GM19467 (cell line): ENCODE results near the gene PRKCH.

Experiments used
- ATAC-seq: cut with Tn5 transposase; IDR thresholded peaks from one replicate; pipeline ENCODE4 v1.9.1; 2021; ENCODE audit warnings: mild to moderate bottlenecking, moderate library complexity; ENCODE audit not compliant: unreplicated experiment

The PRKCH gene

GRCh38 chr14:61418746-61419145 is 97.4 kb downstream of the PRKCH start:
- no peak for ATAC-seq

GRCh38 chr14:61419201-61419600 is 97.8 kb downstream of the PRKCH start:
- ATAC-seq = no peak

GRCh38 chr14:61420326-61420725 is 98.9 kb downstream of the PRKCH start:
- ATAC-seq = no peak

DNA sequence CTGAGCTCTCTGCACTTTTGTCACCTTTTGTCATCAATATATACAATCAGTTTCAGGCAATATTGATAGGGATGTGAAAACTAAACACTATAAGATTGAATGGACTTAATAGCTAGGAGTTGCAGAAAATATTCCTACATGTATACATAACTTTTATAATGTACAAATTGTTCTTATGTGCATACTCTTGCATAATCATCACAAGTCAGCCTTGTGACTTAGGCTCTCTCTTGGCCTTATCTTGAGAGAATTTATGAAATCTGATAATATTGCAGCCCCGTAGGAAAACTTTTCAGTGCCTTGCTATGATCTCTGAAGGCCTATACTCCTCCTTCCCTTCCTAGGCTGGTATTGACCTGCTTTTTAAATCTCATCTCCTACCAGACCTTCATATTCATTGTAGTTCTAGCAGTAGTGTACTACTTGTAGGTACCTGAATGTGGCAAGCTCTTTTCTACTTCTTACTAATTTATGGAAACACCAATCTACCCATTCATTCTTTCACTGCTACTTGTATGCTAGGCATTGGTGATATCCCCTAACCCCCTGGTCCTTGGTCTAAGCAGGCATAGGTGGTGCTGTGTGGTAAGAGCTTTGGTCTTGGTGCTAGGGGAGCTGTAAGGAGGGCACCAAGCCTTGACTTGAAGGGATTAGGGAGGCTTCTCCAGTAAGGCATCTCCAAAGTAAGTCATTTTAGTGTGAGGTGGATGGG is 100.0 kb downstream of the PRKCH start:
- no peak for ATAC-seq

DNA sequence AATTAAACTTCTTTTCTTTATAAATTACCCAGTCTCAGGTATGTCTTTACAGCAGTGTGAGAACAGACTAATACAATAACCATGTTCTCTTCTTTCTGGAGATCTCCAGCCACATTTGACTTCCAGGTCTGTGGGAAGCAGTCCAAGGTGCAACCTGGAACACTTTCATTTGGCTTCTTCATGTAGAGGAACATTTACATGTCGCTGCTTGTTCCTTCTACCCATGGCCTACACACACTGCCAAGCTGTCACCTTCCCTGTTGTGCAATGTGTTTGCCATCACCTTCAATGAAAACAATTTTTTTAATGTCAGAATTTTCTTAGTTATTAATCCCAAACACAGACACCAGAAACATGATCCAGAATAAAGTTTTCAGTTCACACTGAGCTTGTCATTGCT is 104.7 kb downstream of the PRKCH start:
- no peak for ATAC-seq

DNA sequence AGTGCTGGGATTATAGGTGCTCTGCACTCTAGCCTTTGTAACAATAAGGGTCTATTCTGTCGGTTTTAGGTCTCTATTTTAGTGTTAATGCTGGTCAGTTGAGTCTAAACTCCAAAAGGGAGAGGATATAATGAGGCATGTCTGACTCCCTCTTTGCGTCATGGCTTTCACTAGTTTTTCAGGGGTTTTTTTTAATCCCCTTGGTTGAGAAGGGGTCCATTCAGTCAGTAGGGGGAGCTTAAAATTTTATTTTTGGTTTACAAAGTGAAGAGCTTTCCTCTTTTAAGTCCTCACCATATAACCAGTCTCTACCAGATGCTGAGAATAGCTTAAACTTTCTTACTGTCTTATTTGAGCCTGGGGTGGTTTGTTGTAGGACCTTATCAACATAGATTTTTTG is 106.9 kb downstream of the PRKCH start:
- ATAC-seq = no peak

DNA sequence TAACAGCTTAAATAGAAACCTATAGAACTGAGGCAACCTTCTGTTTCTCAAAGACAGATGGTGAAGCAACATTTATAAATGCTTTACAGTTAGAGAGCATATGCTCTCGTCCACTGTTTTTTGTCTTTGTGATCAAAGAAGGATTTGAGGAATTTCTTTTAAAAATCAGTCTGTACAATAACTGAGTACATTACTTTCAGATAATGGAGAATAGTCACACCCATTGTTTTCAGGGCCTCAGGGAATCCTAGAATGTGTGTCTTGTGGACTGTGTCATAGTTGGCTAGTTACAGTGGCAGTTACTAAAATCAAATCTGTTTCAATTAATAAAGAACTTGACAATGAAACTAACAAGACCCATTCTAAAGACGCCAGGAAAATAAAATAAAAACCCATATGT is 107.9 kb downstream of the PRKCH start:
- no peak for ATAC-seq

GRCh38 chr14:61430066-61430757 is 108.8 kb downstream of the PRKCH start:
- no peak for ATAC-seq

DNA sequence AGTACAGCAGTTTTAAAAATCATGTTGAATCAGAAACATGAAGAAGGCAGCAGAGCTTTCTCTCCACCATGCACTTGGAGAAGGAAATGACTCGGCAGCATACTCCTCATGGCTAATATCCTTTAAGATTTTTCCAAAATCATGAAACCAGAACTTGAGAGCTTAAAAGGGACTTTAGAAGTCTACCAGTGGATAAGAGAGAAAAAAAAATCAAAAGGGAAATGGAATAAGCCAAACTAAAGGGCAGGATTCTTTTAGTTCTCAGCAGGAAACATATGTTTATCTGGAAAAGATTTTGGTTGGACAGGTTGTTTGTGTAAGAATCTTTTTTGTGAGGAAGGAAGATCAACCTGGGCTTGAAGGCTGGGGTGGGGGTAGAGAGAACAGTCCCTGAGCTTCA is 111.8 kb downstream of the PRKCH start:
- ATAC-seq = no peak

- ATAC-seq = no peak
These were observed 112.4 kb downstream of the PRKCH start for GRCh38 chr14:61433828-61434227.

GRCh38 chr14:61434311-61434710 is 112.9 kb downstream of the PRKCH start:
- ATAC-seq = no peak

DNA sequence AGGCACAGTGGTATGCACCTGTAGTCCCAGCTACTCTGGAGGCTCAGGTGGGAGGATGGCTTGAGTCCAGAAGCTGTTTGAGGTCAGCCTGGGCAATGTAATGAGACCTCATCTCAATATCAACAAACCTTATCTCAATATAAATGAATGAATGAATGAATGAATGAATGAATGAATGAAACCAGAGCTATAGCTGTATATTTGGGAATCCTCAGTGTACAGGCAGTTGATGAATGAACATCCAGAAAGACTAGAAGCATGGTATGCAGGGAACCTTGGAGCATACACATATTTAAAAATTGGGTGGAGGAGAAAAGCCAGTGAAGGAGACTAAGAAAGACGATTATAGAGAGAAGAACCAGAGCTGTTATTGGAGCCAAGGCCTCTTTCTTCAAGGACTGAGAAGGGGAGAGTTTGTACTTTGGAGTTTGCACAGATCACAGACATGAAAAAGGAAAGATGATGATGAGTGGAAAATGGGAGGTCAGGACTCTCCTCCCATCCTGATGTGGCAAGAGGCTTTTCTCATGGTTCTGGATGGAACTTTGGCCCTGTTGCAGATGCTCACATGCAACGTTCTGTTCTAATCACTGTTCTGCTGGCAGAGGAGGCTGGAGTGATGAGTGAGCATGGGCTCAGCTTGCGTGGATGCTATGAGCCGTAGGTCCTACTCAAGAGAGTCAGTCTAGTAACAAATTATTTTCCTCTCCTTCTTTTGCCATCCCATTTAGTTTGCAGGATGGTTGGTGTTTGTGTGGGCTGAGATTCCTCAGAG is 114.4 kb downstream of the PRKCH start:
- ATAC-seq = no peak

DNA sequence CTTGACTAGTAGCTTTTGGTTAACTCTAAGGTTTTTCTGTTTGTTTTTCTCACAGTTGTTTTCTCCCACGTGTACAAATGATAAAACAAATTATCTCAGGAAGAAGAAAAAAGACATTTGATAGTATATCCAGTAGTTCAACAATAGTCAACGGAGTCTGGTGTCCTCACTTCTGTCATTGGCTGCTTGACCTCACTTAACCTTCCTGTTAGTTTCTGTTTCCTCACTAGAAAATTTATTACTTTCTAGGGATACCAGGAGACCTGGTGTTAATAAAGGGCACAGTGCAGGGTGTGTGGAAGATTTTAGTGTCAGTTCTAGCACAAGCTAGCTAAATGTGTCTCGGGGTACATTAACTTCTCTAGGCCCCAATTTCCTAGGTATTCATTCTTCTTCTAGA is 116.0 kb downstream of the PRKCH start:
- no peak for ATAC-seq

DNA sequence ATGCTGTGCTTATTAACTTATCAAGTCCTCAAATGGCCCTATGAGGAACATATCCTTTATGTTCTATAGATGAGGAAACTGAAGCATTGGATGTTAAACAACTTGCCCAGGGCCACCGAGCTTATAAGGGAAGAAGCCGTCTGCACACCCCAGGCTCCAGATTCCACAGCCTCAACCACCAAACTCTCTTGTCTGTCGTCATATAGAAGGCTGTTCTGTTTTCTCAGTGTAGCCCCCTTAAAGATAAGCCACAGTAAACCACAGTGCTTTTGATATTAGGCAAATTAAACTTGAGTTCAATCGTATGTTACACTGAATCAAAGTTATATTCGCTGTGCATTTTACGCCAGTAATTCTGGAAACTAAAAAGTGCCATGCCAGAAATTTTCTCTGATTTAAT is 116.7 kb downstream of the PRKCH start:
- no peak for ATAC-seq

- no peak for ATAC-seq
These were observed 117.1 kb downstream of the PRKCH start for GRCh38 chr14:61438497-61438859.

GRCh38 chr14:61438860-61439765 is 117.7 kb downstream of the PRKCH start:
- no peak for ATAC-seq

- ATAC-seq = no peak
These were observed 118.5 kb downstream of the PRKCH start for GRCh38 chr14:61439779-61440418.

DNA sequence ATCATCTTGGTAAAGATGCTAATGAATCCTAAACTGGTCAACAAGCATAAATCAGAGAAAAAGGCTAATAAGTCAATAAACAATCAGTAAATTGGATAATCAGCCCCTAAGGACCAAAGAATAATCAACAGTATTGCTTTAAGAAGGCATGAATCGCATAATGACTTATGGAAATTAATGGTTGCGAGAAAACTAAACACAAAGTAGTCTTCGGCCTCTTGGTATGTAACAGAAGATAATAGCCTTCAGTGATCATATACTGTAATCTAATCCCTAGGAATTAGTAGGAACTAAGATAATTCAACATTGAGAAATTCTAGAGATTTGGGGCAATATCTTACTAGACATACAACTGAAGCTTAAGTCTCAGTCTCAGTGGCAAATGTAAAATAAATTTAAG is 122.1 kb downstream of the PRKCH start:
- ATAC-seq = no peak

GRCh38 chr14:61444215-61444768 is 122.9 kb downstream of the PRKCH start:
- peak; percentile 93 for ATAC-seq

DNA sequence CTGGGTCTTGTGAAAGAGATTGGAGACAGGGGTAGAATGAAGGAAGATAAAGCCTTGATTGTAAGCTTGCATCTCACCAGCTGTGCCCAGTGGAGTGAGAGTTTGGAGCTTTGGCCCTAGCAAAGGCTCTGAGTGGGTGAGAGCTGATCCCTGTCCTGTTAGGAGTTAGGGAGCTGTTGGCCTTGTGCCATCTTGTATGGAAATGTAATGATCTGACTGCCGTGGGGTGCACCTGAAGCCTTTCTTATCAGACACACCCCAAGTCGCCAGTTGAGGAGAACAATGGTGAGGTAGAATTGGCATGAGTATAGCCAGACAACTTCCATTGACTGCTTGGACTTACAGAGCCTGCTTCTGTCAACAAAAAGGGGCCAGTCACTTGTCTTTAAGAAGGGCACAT is 130.1 kb downstream of the PRKCH start:
- no peak for ATAC-seq
